Liver (tissue), 9 donors: ENCODE data around the gene NUDT22. TPM values are rescaled to one million over a fixed set of nuclear protein-coding genes. Genes with fewer than 3 reads are reported as not detected.
A peak's percentile ranks its signal among the peaks of the same experiment; 100 is the strongest.

ENCODE experiments used
- DNase-seq: peaks from one replicate; pipeline ENCODE4 v3.0.0-alpha.2; 2017; ENCODE audit warnings: low spot score
- H3K27ac ChIP-seq, 2 donors: one replicate each; pipeline ENCODE4 v1.7.0; 2013; ENCODE audit warnings: inconsistent platforms in 2 of 2, low read length in 2 of 2, control low read depth in 1 of 2, low read depth in 1 of 2, mild to moderate bottlenecking in 1 of 2
- H3K27me3 ChIP-seq, 4 donors: one replicate each; pipeline versions ENCODE4 v1.6.1 to v1.7.0; 2013; ENCODE audit warnings: low read length in 3 of 4, inconsistent platforms in 1 of 4, mild to moderate bottlenecking in 1 of 4, moderate library complexity in 1 of 4; ENCODE audit not compliant: control insufficient read depth in 4 of 4, insufficient read depth in 4 of 4
- H3K36me3 ChIP-seq, 4 donors: one replicate each; pipeline versions ENCODE4 v1.6.1 to v1.7.0; 2013; ENCODE audit warnings: low read length in 3 of 4, mild to moderate bottlenecking in 3 of 4, low read depth in 1 of 4, moderate library complexity in 1 of 4; ENCODE audit not compliant: control insufficient read depth in 4 of 4, insufficient read depth in 3 of 4
- H3K4me1 ChIP-seq, 4 donors: one replicate each; pipeline versions ENCODE4 v1.6.1 to v1.7.0; 2013; ENCODE audit warnings: low read length in 3 of 4, mild to moderate bottlenecking in 3 of 4, moderate library complexity in 1 of 4; ENCODE audit not compliant: control insufficient read depth in 4 of 4, insufficient read depth in 4 of 4
- H3K4me3 ChIP-seq, 3 donors: one replicate each; pipeline versions ENCODE4 v1.6.1 to v1.7.0; 2013; ENCODE audit warnings: low read length in 3 of 3, control low read depth in 1 of 3, low read depth in 1 of 3, mild to moderate bottlenecking in 1 of 3
- H3K9ac ChIP-seq, 2 donors: one replicate each; pipeline ENCODE4 v1.7.0; 2013; ENCODE audit warnings: low read length in 2 of 2, mild to moderate bottlenecking in 2 of 2, moderate library complexity in 2 of 2, control low read depth in 1 of 2, low read depth in 1 of 2
- H3K9me3 ChIP-seq, 4 donors: one replicate each; pipeline versions ENCODE4 v1.6.1 to v1.7.0; 2013; ENCODE audit warnings: low read length in 3 of 4; ENCODE audit not compliant: control insufficient read depth in 4 of 4
- CTCF ChIP-seq: fragments of 150-350 bp; IDR thresholded peaks from 2 replicates; pipeline ENCODE4 v1.5.1; 2017; ENCODE audit warnings: improper control_type of control experiment, low read depth, low read length; ENCODE audit not compliant: missing input control
- EGR1 ChIP-seq, 2 donors: IDR thresholded peaks; 2 replicates each; pipeline ENCODE4 v1.6.1; 2016 to 2018; ENCODE audit warnings: antibody characterized with exemption in 2 of 2, low read depth in 2 of 2
- FOXA1 ChIP-seq: IDR thresholded peaks from 2 replicates; pipeline ENCODE4 v1.6.1; 2016; ENCODE audit warnings: antibody characterized with exemption
- FOXA2 ChIP-seq: IDR thresholded peaks from 2 replicates; pipeline ENCODE4 v1.6.1; 2016; ENCODE audit warnings: antibody characterized with exemption
- GABPA ChIP-seq, 2 donors: IDR thresholded peaks in 1 of 2; conservative IDR thresholded peaks in 1 of 2; 2 replicates each; pipeline ENCODE4 v1.6.1; 2016; ENCODE audit warnings: antibody characterized with exemption in 2 of 2, mild to moderate bottlenecking in 1 of 2, moderate library complexity in 1 of 2
- HNF4A ChIP-seq, 2 donors: conservative IDR thresholded peaks; 2 replicates each; pipeline ENCODE4 v1.6.1; 2016; ENCODE audit warnings: antibody characterized with exemption in 2 of 2, mild to moderate bottlenecking in 2 of 2
- HNF4G ChIP-seq: IDR thresholded peaks from 2 replicates; pipeline ENCODE4 v1.6.1; 2016; ENCODE audit warnings: antibody characterized with exemption
- JUND ChIP-seq, 2 donors: IDR thresholded peaks; 2 replicates each; pipeline ENCODE4 v1.6.1; 2016; ENCODE audit warnings: antibody characterized with exemption in 2 of 2
- MAX ChIP-seq: IDR thresholded peaks from 2 replicates; pipeline ENCODE4 v1.6.1; 2016; ENCODE audit warnings: antibody characterized with exemption
- NR2F2 ChIP-seq: IDR thresholded peaks from 2 replicates; pipeline ENCODE4 v1.6.1; 2016; ENCODE audit warnings: antibody characterized with exemption
- RAD21 ChIP-seq, 2 donors: IDR thresholded peaks; 2 replicates each; pipeline ENCODE4 v1.6.1; 2016; ENCODE audit warnings: antibody characterized with exemption in 2 of 2, mild to moderate bottlenecking in 2 of 2
- REST ChIP-seq: IDR thresholded peaks from 2 replicates; pipeline ENCODE4 v1.6.1; 2016; ENCODE audit warnings: antibody characterized with exemption, mild to moderate bottlenecking
- RXRA ChIP-seq, 2 donors: IDR thresholded peaks; 2 replicates each; pipeline ENCODE4 v1.6.1; 2017 to 2018; ENCODE audit warnings: antibody characterized with exemption in 2 of 2, mild to moderate bottlenecking in 1 of 2
- SP1 ChIP-seq: IDR thresholded peaks from 2 replicates; pipeline ENCODE4 v1.6.1; 2018; ENCODE audit warnings: antibody characterized with exemption, mild to moderate bottlenecking
- TAF1 ChIP-seq: conservative IDR thresholded peaks from 2 replicates; pipeline ENCODE4 v1.6.1; 2016; ENCODE audit warnings: antibody characterized with exemption, mild to moderate bottlenecking
- YY1 ChIP-seq: IDR thresholded peaks from 2 replicates; pipeline ENCODE4 v1.6.1; 2016; ENCODE audit warnings: antibody characterized with exemption, mild to moderate bottlenecking
- ZBTB33 ChIP-seq: IDR thresholded peaks from 2 replicates; pipeline ENCODE4 v1.6.1; 2016; ENCODE audit warnings: antibody characterized with exemption
- WGBS: extraction: QIAGEN DNeasy Blood & Tissue Kit; methylation state at CpG from one replicate; pipeline ENCODE4 v1.1.7; 2013; 5-methylcytosine and 5-hydroxymethylcytosine counted together
- polyA plus RNA-seq, 2 donors: library from polyadenylated mRNA; stranded (reverse) in 1 of 2; unstranded in 1 of 2; fragments of 200-250 nt in 1 of 2; fragments of >200 nt in 1 of 2; fragmentation: Nextera tagmentation in 1 of 2; extraction: Ambion mirVana in 1 of 2; gene quantifications; one replicate each; pipeline versions ENCODE4 v1.2.1 to v1.2.3, GENCODE V29; 2013 to 2015
- total RNA-seq, 2 donors: library from RNA; depleted of rRNA; stranded (reverse); fragments of >200 nt; gene quantifications; one replicate each; pipeline ENCODE4 v1.2.3, GENCODE V29; 2014
- TF ChIP-seq, protein P1 (sequence below): IDR thresholded peaks from 2 replicates; pipeline ENCODE4 v1.6.1; 2016; ENCODE audit warnings: antibody characterized with exemption
- donor health status: healthy.
- donor health status: healthy.
- donor health status: healthy.
- donor health status: healthy.
- donor health status: healthy.

The NUDT22 gene
- total and polyA plus RNA-seq, 4 donors = 20.0 to 47.8 (median 41.2) TPM

DNA sequence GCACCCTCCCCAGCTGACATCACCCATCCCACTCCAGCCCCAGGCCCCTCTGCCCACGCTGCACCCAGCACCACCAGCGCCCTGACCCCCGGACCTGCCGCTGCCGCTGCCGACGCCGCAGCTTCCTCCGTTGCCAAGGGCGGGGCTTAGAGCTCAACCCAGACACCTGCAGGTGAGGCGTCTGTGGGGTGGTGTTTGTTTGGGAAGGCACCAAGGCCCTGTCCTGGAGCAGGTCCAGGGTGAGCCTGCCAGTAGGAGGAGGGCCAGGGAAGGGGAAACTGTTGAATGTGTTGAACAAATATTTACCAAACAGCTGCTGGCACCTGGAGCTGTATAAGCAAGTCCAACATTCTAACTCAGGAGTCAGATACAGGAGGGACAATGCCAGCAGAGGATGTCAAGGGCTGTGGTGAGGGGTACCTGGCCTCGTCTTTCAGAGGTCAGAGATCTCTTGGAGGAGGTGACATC is 11.4 kb downstream of the NUDT22 start:
- peaks cover 23 to 56% (median 40%) of the 10 kb centered on the region in 4 donors for H3K4me1 ChIP-seq
- no peaks in the 10 kb centered on the region for H3K36me3 ChIP-seq
- no peak overlapping the region for H3K4me3 ChIP-seq
- H3K9me3 ChIP-seq = no peaks in the 10 kb centered on the region
- peak; percentile 71 for DNase-seq
- WGBS = 25% methylated on average over 12 of the region's 12 CpGs
- H3K27ac ChIP-seq = peak overlapping the region; percentile 58 to 64
- no peaks in the 10 kb centered on the region for H3K27me3 ChIP-seq
- H3K9ac ChIP-seq = no peak overlapping the region
- TF ChIP-seq TAF1 = peak; percentile 67
- TF ChIP-seq HNF4A (conservative IDR thresholded peaks at IDR 0.05) = peak; percentile 58 to 61
- TF ChIP-seq RXRA (IDR thresholded peaks at IDR 0.05) = peak; percentile 53 to 76
- TF ChIP-seq NR2F2 = no peak
- peak; percentile 62 for TF ChIP-seq MAX
- TF ChIP-seq CTCF = peak; percentile 12
- peak in 1 of 2 donors; percentile 85 for TF ChIP-seq GABPA (IDR thresholded peaks at IDR 0.05 in 1 of 2, conservative IDR thresholded peaks at IDR 0.05 in 1 of 2)
- peak in 1 of 2 donors; percentile 58 for TF ChIP-seq RAD21 (IDR thresholded peaks at IDR 0.05)
- TF ChIP-seq YY1 = peak; percentile 46
- peak in 1 of 2 donors; percentile 60 for TF ChIP-seq EGR1 (IDR thresholded peaks at IDR 0.05; ENCODE audit: low read depth in 2 of 2)
- TF ChIP-seq REST = no peak
- TF ChIP-seq JUND (IDR thresholded peaks at IDR 0.05) = peak in 1 of 2 donors; percentile 26
- TF ChIP-seq HNF4G = no peak
- no peak for TF ChIP-seq ZBTB33
- peak; percentile 80 for TF ChIP-seq FOXA2
- peak; percentile 89 for TF ChIP-seq SP1
- peak; percentile 65 for TF ChIP-seq FOXA1
- TF ChIP-seq, protein P1, sequence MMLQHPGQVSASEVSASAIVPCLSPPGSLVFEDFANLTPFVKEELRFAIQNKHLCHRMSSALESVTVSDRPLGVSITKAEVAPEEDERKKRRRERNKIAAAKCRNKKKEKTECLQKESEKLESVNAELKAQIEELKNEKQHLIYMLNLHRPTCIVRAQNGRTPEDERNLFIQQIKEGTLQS = no peak
